ENCODE measurements around the gene FRAT2.

FRAT2 gene, protein sequence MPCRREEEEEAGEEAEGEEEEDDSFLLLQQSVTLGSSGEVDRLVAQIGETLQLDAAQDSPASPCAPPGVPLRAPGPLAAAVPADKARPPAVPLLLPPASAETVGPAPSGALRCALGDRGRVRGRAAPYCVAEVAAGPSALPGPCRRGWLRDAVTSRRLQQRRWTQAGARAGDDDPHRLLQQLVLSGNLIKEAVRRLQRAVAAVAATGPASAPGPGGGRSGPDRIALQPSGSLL

DNA sequence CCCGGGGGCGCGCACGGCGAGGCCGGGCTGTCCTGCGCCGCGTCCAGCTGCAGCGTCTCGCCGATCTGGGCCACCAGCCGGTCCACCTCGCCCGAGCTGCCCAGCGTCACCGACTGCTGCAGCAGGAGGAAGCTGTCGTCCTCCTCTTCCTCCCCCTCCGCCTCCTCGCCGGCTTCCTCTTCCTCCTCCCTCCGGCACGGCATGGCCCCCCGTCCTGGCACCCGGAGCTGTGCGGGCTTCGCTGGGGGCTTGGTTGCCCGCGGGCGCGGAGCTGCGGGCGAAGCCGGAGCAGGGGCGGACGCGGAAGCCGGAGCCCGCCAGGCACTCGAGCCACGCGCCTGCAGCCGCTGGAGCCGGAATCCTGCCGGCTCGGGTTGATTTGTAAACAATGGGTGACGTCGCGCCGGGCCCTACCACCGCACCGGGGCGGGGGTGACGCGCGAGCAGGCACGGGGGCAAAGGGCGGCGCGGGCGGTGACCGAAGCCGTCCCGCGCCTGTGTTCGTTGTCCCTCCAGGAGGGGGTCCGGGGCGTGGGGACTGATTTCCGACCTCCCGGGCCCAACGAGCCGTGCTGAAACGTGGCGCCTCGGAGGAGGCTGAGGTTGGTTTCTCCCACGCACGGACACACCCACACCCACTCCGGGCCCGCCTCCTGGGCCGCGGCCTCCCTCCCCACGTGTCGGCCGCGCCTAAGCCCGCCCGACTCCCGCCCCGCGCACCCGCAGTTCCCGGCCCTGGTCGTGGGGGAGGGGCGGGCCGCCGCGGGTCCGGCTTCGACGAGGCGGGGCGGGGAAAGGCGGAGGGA is at the start of gene FRAT2:
Gene FRAT2 (minus strand): TSS at position 360 of the 806 bp plus-strand sequence. CDS start 157 bp downstream, at position 203.
- DNase-seq: peak; percentile 89

DNA sequence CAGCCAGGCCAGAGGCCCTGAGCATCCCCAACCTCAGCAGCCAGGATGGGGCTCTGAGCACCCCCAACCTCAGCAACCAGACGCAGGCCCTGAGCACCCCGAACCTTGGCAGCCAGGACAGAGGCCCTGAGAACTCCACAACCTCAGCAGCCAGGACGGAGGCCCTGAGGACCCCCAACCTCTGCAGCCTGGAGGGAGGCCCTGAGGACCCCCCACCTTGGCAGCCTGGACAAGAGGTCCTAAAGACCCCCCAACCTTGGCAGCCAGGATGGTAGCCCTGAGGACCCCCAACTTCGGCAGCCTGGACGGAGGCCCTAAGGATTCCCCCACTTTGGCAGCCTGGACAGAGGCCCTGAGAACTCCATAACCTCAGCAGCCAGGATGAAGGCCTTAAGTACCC is 49.6 kb upstream of the FRAT2 start:
- no peak for DNase-seq

DNA sequence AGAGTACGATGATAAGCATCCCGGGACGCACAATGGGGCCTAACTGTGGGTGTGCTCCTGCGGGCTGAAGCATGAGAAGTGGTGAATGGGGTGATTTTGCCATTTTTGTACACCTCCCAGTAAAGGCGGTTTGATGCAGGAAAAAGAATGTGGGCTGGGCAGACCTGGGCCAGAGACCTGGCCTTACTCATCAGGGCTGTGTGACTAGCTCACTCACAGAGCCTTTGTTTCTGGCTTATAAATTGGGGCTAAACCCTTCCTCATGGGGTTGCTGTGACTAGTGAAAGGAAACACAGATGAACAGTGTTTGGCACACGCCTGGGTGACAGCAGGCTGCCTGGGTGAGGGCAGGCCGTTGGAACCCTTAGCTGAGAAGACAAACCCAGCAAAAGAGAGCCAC is 48.6 kb upstream of the FRAT2 start:
- no peak for DNase-seq

DNA sequence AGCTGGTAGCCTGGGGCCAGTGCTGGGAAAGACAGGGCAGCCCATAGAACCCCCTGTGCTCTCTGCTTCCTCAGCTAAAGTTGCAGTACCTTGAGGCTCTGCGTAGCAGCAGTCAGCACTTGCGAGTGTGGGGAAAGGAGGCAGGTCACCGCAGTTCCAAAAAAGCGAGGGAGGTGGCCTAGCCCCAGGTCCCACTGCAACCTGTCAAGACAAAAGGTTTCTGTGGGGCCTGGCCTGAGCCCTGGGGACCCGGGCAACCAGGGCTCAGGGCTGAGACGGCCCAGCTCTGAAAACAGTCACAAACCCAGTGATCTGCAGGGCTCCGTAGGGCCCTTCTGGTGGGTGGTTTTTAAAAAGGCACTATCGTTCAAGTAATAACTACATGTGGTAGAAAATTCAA is 47.1 kb upstream of the FRAT2 start:
- DNase-seq: no peak

DNA sequence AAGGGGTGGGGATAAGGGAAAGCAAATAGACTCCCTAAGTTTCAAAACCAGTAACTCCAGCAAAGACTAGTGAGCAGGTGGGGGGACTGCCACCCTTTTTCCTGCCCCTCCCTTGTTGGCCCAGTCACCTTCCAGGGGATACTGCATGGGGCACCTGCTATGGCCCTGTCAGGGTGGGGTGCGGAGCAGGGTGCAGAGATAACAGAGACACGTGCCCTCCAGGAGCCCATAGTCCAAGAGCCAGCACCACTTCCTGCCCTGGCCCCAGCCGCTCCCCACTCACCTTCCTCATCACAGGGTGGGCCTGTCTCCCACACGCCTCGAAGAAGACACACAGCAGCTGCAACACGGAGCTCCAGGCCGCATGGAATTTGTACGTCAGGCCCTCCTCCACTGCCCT is 46.0 kb upstream of the FRAT2 start:
- DNase-seq: no peak

DNA sequence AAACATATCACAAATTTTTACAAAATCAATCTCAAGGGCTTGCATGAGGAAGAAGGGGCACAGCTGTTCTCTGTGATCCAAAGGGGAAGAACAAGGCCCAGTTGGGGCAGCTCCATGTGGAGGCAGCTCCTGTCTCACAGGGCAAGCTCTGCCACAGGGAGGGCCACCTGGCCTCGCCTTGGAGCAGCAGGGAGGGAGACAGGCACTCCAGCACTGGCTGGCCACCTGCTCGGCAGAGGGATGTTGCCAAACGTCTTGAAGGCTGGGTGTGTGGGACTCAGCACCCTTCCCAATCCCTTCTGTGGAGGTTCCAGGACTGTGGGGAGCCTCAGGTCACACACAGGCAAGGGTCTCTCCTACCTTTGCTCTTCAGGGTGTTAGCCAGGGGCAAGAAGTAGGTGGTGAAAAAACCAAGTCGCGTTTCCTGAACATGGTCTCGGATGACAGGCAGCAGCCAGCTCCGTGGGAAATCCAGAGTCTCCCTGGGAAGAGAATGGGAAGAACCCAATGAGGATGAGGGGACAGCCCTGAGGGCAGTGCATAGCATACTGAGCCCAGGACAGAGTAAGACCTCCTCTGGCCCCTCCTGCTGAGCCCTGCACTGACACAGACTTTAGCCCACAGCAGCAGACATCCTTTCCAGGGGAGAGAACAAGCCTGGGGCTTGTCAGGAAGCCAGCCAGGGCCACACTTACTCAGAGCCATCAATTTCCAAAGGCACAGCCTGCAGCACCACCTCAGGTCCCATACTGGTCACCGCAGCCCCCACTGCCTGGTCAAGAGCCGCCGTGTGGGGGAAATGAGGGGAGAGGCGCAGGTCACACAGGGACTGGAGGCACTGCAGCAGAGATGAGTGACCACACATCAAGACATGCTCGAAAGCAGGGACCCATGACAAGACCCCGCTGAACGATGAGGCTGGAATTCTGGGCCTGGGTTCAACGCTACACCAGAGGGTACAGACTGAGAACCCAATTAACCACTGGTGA is 44.7 kb upstream of the FRAT2 start:
- no peak for DNase-seq

DNA sequence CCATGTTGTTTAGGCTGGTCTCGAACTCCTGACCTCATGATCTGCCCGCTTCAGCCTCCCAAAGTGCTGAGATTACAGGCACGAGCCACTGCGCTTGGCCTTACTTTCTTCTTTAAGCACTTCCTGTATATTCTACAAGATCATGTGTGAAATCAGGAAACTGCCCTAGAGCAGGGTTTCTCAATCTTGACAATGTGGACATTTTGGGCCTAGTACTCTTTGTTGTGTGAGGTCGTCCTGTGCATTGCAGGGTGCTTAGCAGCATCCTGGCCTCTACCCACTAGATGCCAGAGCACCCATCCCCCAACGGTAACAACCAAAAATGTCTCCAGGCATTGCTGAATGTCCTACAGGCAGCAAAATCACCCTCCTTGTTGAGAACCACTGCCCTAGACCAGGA is 41.9 kb upstream of the FRAT2 start:
- DNase-seq: no peak

DNA sequence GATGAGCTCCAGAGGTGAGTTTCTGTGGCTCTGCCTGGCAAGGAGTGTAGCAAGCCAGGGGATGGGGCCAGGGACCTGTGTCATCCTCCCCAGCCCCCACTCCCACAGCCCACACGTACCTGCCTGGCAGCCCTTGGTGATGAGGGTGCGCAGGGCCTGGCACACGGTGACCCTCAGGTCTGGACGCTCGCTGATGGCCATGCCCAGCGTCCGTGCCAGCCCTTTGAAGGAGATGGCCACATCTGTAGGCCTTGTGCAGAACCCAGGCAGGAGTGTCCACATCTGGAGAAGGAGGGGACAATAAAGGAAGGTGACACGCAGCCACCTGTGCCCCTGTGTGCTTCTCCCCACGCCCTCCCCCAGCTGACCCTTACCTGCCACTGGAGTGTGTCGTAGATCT is 38.9 kb upstream of the FRAT2 start:
- no peak for DNase-seq

DNA sequence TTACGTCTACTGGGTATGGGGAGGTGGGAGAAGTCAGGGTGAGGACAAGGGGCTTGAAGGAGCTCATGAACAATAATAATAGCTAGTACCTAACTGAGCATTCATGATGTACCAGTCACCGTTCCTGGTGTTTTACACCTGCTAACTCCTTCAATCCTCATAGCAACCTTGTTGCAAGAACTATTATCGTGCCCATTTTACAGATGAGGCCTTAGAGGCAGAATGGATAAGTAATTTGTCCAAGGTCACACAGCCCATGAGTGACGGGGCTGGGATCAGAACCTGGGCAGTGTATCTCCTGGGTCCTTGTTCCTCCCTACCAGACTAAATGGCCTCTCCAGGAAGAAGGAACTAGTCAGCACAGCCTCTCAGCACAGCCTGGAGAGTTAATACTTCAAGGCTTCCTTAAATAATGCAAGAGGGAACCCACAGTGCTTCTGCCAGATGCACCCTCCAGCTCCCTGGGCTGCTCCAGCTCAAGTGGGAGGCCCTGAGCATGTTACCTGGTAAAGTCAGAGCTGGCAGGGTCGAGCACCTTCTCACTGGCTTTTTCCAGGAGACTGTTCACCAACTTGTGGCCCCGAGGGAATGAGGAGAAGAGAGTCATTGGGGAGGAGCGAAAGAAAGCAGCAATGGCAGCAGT is 37.8 kb upstream of the FRAT2 start:
- DNase-seq: no peak

DNA sequence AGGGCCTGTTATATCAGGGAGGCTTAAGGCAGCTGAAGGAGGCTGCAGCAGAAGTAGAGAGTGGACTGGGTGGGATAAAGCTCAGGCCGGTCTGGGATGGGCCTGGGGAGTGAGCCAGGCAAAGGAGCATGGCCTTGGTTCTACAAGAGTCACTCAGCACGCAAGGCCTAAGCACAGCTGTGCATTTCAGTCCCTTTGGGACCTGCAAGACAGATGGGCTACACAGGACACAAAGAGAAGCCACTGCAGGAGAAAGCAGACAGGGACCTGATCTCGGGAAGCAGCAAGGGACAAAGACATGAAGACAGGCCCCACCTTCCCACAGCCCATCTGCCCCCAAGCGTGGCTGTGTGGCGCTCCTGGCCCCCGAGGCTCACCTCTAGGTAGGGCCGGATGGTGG is 37.2 kb upstream of the FRAT2 start:
- DNase-seq: no peak

DNA sequence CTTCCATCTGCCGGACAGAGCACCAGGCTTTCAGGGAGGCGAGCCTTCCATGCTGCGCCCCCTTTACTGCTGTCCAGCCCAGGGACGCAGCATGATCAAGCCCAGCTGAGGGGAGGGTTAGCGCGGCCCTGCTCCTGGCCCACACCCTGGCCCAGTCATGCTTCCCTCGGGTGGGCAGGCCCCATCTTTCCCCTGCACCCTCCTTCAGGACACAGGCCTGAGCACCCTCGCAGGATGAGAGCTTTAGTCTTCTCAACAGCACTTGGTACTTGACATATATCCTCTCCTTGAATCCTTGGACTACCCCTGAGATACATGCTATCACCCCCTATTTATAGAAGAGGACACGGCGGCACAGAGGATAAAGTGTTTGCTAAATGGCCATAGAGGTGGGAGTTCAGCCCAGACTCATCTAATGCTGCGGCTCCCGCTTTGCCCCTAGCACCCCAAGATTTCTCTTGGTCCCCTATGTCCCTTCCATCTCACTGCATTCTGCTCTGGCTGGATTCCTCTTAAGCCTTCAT is 32.7 kb upstream of the FRAT2 start:
- no peak for DNase-seq

DNA sequence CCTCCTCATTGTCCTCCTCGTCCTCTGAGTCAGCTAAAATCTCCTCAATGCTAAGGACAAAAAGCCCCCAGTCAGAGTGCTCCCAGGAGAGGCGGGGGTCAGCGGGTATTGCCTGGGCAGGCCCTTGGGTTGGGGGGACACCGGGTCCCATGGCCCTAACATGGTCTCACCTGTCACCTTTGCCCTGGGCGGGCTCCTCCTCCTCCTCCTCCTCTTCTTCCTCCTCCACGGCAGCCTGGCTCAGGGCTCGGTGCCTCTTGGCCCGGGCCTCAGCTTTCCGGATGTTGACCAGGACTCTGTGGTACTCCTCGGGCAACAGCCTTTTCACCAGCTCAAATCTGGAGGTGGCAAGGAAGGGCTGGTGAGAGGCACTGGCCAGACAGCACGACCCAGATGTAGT is 32.0 kb upstream of the FRAT2 start:
- no peak for DNase-seq

DNA sequence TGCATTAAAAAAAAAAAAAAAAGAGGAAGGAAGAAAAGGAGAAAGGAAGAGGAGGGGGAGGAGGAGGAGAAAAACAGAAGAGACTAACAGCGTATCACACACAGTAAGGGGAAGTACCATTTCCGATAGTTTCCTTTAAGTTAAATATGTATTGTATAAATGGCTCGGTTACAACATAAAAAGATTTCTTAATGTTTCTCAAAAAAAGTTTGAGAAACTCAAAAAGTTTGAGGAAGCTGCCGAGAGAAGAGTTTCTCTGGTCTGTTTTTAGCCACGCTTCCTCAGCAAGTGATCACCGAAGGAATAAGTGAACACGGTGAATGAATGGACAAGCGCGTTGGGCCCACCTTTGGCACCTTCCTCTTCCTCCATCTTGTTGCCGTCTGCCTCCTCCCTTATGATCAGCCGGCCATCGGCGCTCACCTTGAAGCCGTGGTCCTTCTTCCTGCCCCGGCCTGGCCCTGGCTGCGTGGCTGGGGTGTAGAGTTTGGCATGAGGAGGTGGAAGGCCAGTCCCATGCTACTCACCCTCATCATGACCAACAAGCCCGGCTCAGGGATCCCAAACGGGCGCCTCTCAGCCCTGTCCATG is 31.3 kb upstream of the FRAT2 start:
- DNase-seq: no peak

DNA sequence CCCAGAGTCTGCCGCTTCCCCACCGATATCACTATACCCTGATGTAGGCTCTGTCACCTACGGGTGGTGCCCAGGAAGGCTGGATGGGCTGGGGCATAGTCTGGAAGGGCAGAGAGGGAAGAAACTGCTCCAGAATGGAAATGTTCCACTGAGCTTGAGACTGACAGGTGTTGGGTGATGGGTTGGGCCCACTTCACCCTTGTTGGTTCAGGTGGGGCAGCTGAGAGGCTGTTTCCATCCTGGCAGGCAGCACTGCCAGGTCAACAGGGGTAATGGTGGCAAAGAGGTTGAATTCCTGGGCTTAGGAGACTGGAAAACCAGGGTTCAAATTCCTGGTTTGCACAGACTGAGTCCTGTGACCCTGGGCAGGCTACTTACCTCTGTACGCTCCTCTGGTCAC is 28.5 kb upstream of the FRAT2 start:
- DNase-seq: no peak

DNA sequence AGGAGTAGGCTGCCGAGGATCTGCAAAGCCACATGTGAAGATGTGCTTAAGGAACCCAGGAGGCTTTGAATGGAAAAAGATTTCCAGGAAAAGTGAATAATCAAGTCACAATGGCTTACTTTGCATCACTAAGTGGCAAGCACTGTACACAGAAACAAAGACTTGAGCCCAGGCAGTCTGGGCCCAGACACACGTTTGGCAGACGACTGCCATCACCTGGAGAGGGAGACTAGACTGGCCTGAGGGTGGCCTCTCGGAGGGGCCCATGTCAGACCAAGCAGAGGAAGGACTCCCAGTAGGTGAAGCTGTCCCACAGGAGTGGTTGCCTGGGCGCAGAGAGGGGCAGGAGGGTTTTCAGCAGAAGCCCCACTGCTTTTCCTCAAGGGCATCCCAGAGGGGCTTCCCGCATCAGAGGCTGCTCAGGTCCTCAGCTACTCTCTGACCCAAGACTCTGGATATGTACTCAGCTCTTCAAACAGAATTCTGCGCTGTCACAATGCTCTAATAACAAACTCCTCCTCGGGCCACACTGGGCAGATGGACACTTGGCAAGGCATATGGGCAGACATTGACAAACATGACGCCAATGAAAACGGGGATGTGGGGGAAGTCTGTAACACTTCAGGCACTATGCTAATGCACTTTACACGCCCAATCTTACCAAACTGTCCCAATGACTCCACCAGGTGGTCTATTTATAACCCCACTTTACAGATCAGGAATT is 27.9 kb upstream of the FRAT2 start:
- no peak for DNase-seq

DNA sequence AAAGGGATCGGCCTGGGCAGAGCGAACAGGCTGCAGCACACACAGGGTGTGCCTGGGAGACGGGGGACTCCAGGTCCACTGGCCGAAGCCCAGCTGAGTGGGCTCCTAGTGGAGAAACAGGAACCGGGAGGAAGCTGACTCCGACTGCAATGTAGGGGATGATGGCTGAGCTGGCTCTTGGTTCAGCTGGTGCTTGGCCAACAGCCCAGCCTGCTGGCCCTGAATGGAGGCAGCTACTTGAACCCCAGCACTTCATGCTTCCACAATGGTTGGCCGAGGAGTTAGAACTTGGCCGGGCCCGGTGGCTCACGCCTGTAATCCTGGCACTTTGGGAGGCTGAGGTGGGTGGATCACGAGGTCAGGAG is 27.0 kb upstream of the FRAT2 start:
- no peak for DNase-seq

DNA sequence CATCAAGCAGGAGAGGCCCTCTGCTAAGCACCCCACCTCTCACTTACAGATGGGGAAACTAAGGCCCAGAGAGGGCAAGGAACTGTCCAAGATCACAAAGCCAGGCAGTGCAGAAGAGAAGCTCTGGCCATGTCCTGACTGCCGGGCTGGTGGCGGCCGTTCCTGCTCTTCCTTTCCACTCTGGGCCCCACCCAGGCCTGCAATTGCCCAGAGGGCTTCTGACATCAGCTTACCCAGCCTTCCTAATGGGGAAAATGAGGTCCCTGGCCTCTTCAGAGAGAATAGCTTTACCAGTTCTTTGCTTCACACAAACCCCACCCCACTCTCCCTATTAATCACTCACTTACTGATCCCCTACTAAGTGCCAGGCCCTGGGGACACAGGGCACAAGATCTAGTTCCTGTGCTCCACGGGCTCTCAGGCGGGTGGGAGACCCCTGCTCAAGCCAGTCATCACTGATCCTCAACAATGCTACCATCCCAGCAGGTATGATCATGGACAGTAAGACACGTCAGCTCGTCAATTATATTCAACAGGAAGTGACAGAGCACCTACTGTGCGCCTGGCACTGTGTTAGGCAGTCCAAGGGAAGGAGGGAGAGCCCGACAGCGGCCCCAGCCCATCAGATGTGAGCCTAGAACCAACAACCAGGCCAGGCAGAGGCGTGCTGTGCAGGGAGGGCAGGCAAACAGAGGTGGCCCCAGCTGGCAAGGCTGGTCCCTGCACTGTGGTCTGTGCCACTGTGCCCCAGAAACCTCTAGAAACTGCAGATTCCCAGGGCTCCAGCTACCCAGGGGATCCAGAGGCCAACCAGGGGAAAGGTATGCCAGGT is 26.4 kb upstream of the FRAT2 start:
- no peak for DNase-seq

DNA sequence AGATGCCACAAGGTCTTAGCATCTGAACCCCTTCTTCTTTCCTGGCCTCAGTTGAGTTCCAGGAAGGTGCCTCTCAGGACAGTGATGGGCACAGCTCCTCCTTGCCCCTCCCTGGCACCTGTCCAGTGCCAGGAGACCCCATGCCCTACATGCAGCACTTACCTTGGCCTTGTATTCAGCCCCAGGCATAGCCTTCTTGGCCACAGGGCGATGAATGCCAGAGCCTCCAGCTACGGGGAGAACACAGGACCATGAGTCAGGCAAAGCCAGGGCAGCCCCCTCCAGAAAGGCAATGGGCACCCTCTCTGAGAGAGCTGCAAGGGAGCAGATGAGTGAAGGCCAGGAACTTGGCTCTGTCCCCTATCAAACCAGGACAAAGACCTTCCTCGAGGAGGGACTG is 24.3 kb upstream of the FRAT2 start:
- no peak for DNase-seq

DNA sequence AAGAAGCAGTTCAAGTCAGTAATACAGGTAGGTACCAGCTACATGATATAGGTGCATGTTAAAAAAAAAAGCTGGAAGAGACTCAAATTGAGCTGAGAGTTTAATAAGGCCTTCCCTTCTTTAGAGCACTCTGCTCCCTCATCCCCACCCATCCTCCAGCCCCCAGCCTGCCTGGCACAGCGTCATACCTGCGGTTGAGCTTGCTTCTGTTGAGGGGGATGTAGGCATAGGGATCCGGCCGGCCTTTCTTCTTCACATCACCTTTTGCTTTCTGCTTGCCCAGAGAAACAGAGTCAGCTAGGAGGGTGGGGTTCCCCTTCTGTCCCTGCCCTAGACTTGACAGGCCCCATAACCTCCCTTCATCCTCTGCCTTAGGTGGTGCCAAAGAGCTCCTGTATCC is 23.8 kb upstream of the FRAT2 start:
- DNase-seq: no peak

DNA sequence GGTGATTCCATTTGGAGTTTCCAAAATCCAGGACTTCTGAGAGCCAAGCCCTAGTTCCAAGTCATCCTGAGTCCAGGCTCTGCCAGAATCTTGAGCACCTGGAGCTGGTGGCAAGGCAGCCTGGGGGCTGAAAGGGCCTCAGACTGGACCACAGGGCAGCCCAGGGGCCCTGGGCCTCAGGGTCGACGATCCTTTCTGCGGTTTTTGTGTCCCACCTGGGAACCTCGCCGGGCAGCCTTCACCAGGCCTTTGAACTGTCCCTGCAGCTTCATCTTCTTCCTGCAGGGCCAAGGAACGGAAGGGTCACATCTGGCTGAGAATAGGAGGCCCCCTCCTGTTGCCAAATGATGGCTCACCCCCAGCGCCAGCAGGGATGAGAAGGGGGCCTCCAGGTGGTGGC is 22.4 kb upstream of the FRAT2 start:
- DNase-seq: no peak

Measured in activated CD4-positive, alpha-beta T cell treated with anti-CD3 and anti-CD28 coated beads, Interleukin-2, amount 50 U/mL, for 16 hours (primary cell).